Retinal pigment epithelial cell (primary cell): ENCODE data around the gene STAMBPL1.

Source experiments
- DNase-seq: peaks from one replicate; pipeline ENCODE4 v3.0.0-alpha.2; 2010; ENCODE audit warnings: low read depth
- H3K4me3 ChIP-seq: 2 replicates; pipeline ENCODE4 v1.5.1; 2011; ENCODE audit warnings: mild to moderate bottlenecking, low read length, control low read depth, moderate library complexity
- TF ChIP-seq, protein P1 (sequence below): conservative IDR thresholded peaks from 2 replicates; pipeline ENCODE4 v1.5.1; 2011; ENCODE audit warnings: low read depth, low read length, control low read depth, inconsistent platforms

Gene STAMBPL1

DNA sequence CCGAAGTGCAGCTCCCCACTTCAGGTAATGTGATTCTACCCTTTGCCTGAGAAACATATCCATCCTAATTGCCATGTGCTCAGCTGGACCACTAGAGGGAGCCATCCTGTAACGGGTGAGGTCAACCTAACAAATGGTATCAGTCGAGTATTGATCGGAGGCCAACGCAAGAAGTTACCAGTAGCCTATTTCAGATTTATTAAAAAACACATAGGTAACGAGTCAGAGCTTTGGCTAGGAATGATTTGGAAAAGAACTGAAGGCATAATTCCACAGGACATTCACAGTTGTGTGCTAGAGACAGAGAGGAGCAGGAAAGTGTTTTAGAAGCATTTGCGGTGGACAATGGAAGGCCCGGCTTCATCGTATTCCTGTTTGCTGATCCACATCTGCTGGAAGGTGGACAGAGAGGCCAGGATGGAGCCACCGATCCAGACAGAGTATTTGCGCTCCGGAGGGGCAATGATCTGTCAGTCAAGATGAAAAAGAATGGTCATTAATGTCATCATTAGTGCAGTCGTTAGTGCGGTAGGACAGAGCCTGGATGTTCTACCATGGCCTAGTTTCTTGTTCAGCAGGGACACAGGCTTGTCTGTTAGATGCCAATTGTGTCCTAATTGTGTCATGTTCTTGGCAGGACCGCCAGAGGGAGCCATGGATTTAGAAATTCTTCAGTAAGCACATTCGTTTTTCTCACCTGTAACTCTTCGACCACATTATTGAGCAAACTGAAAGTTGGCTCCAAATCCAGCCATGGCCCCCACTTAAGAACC is 55.0 kb downstream of the STAMBPL1 start:
- no peak for DNase-seq
- H3K4me3 ChIP-seq: no peak overlapping the region
- TF ChIP-seq, protein P1, sequence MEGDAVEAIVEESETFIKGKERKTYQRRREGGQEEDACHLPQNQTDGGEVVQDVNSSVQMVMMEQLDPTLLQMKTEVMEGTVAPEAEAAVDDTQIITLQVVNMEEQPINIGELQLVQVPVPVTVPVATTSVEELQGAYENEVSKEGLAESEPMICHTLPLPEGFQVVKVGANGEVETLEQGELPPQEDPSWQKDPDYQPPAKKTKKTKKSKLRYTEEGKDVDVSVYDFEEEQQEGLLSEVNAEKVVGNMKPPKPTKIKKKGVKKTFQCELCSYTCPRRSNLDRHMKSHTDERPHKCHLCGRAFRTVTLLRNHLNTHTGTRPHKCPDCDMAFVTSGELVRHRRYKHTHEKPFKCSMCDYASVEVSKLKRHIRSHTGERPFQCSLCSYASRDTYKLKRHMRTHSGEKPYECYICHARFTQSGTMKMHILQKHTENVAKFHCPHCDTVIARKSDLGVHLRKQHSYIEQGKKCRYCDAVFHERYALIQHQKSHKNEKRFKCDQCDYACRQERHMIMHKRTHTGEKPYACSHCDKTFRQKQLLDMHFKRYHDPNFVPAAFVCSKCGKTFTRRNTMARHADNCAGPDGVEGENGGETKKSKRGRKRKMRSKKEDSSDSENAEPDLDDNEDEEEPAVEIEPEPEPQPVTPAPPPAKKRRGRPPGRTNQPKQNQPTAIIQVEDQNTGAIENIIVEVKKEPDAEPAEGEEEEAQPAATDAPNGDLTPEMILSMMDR: peak; percentile 98

DNA sequence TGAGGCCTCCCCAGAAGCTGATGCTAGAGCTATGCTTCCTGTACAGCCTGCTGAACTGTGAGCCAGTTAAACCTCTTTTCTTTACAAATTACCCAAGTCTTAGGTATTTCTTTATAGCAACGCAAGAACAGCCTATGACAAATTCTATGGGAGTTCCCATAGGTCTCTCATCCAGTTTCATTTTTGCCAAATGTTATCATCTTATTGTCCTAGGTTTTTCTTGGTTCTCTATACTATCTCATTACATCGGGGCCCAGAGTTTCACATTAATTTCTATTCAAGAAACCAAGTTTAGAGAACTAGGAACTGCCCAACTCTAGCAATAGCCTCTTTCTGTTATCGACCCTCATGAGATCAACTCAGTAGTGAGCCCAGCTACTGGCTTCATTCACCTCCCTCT is 56.6 kb downstream of the STAMBPL1 start:
- TF ChIP-seq, protein P1: no peak
- H3K4me3 ChIP-seq: no peak overlapping the region
- DNase-seq: no peak

DNA sequence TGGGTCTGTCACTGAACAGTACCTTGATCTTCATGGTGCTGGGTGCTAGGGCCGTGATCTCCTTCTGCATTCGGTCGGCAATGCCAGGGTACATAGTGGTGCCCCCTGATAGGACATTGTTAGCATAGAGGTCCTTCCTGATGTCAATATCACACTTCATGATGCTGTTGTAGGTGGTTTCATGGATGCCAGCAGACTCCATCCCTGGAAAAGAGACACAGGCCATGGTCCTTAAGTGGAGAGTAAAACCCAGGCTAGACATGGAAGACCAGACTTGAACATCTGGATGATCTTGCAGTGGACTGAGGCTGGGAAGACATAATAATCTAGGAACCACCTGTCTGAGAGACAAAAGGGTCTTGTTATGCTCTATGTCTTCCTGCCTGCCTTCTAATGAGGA is 58.0 kb downstream of the STAMBPL1 start:
- DNase-seq: no peak
- TF ChIP-seq, protein P1: no peak

DNA sequence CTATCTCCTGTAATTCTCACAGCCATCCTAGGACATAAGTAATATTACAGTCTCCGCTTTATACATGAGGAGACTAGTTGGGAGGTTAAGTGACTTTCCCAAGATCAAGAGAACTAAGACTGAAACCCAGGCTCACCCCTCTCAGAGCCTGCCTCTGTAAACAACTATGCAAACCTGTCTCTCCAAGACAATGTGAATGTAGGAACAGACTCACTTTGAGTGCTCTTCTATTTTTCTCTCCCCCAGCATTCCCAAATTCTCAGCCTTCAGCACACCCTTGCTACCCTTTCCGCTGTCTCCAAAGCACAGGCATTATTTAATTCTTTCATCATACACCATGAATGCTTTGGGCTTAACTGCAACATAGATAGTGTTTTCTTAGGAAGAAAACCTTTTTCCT is 58.9 kb downstream of the STAMBPL1 start:
- H3K4me3 ChIP-seq: no peak overlapping the region
- no peak for DNase-seq
- TF ChIP-seq, protein P1: no peak

More for the DNA sequence above, 58.0 kb downstream of the STAMBPL1 start:
- no peak overlapping the region for H3K4me3 ChIP-seq

DNA sequence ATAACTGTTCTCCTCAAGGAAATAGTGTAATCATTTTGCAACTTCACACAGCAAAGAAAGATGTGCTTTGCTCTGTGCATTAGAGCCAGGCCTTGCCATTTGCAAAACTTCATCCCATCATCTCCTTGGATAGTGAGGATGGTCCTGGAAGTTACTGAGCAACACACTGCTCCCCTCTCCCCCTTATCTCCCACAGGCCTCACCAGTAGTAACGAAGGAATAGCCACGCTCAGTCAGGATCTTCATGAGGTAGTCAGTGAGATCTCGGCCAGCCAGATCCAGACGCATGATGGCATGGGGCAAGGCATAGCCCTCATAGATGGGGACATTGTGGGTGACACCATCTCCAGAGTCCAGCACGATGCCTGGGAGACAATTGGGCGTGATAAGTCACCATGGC is 61.0 kb downstream of the STAMBPL1 start:
- TF ChIP-seq, protein P1: no peak
- H3K4me3 ChIP-seq: no peak overlapping the region
- DNase-seq: no peak

DNA sequence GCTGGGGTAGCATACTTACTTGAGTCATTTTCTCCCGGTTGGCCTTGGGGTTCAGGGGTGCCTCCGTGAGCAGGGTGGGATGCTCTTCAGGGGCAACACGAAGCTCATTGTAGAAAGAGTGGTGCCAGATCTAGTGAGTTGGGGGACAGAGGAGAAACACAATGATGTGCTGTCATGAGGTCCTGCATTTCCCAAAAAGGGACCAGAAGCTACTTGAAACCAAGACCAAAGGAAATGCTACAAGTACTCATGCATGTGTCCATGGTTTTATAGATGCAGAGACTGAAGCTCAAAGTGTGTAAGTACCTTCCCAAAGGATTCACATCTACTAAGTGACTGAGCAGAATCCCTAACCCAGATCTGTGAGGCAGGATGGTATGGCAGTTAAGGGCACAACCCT is 63.7 kb downstream of the STAMBPL1 start:
- no peak for DNase-seq
- TF ChIP-seq, protein P1: no peak
- H3K4me3 ChIP-seq: no peak overlapping the region

DNA sequence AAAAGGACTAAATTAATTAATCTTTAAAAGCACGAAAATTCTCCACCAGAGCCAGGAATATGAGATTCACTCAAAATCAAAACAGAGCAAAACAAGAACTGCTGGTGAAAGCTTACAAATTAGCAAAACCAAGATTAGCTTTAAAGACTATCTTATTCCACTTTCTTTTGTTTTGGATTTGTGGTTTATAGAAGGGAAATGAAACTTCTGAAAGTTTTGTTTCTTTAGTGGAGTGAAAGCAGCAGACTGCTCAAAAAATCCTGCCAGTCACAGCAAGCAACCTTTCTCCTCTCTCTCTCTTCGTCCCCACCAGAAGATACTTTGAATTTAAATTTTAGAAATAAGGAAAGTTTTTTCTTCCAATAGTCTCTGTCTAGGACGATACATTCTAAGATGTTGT is 64.8 kb downstream of the STAMBPL1 start:
- TF ChIP-seq, protein P1: no peak
- no peak overlapping the region for H3K4me3 ChIP-seq
- DNase-seq: no peak
